Stimulated activated CD8-positive, alpha-beta memory T cell treated with anti-CD3 and anti-CD28 coated beads, Interleukin-2, amount 100 ng/mL, for 1 hour (primary cell): ENCODE data around the gene FBXW7.

ENCODE experiments used
- DNase-seq, 2 donors: peaks; one replicate each; pipeline ENCODE4 v3.0.0-alpha.2; 2020; ENCODE audit warnings: low read depth in 2 of 2

The FBXW7 gene

DNA sequence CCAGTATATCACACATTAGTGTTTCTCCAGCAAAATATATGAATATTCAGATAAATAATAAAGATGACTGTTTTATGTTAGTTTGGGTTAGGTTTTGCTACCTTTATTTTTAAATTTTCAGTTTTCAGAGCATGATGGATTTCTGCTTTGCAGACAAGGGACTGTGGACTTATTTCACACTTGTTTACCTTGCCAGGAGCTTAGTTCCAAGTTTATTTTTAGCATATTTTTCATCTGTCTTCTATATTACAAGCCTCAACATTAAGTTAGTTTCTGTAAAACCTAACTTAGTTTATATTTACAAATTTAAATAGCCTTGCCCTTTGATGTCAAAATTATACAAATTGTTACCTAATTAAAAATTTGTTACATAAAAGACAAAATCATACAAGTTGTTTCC, 163.4 kb downstream of the FBXW7 start:
- no peak for DNase-seq

DNA sequence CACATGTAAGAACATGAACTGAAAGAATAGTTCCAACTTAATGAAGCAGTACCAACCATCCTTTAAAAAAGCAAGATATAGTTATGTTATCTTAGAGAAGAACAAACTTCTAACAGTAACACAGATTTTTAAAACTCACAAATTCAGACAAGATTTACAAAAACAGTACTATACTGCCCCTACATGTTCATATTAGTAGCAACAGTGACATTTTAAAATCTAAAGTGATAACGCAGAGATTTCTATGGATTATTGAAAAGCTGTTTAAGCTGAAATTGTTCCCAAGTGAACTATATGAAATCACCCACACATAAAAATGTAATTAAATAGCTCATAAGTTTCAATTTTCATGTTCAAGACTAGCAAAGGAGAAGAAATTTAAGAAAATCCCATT, 166.0 kb downstream of the FBXW7 start:
- no peak for DNase-seq

DNA sequence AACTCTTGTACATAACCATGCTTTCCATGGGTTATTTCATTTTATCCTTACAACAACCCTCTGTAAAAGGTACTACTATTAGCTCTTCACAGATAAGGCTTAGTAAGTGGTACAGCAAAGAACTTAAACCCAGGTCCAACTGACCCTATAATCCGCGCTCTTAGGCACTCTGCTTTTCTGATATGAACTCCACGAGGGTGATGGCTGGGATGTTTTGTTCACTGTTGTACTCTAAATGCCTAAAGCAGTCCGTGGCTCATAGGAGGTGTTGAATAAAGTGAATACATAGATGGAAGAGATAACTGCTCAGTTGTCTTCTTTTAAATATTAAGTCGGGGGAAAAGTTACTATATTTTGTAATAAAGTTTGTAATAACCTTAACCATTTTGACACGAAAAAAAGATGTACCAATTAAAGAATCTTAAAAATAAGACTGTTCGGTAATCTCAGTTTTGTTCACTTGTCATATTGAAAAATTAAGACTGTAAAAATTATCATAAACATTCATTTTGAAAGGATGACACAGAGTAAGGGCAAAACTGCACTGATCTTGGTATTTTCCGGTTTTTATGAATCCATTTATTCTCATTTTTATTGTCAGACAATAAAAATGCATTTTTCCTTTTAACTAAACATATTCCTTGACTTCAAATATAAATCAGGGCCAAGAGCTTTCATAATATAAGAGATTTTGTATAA, 166.5 kb downstream of the FBXW7 start:
- DNase-seq: no peak

DNA sequence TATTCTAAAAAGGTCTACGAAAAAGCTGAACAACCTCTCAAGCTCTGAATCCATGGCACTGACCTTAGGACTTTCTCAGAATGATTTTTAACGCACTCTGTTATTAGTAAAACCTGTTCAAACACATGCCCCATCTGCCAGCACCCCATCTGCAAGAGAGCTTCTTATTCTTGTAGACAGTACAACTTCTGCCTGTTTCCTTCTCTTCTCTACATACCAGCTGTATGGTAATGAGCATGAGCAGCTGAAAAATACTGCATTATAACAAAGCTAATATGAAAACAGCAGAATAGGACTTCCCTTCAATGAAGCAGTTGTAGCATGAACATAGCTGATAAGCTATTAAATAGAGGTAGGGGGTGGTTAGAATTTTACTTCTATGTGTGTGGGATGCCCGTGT, 167.9 kb downstream of the FBXW7 start:
- no peak for DNase-seq

DNA sequence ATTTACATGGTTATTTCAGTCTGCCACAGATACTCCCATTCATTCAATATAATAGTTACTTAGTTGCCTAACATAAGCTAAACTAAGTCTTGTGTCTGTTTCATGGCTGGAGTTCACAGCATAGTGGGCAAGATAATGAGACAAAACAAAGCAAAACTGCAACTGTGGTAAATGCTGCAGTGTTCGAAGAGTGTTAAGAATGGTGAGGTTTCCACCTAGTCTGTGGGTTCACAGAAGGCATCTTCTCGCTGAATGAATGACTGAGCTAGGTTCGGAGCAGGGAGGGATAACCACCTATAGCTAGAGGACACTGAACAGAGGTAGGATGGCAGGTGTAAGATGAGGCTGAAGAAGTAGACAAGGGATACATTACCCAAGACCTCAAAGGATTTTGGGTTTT, 171.0 kb downstream of the FBXW7 start:
- DNase-seq: no peak

DNA sequence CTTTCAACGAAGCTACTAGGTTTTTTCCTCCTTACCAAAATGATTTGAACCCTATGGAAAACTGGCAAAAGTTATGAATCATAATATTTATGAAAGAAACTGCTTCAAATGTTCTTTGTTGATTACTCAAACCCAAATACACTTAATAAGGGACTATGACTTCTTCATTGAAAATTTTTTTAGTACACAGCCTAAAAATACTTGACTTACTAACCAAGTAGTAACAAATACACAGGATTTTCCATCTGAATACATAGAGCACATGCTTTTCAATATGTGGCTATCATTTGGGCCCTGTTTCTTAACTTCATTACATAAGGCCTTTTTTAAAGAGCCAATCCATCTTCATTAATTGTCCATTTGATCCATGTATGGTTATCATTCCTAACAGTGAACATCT, 171.5 kb downstream of the FBXW7 start:
- no peak for DNase-seq

DNA sequence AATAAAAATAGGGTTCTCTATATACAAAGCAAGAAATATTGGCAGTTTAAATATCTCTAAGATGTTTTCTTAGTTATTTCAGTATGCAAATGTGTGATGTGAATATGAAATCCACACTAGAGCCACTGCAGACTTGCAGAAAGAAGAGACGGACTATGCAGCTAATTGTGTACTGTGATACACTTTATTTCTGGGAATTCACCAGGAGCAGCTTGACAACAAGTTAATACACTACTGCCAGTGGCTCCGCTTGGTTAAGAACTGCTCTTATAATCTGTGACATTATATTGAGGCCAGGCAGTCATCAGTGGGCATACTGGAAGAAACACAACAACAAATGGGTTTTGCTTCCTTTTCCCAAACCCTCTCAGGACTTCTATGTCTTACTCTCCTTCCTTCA, 172.0 kb downstream of the FBXW7 start:
- no peak for DNase-seq

DNA sequence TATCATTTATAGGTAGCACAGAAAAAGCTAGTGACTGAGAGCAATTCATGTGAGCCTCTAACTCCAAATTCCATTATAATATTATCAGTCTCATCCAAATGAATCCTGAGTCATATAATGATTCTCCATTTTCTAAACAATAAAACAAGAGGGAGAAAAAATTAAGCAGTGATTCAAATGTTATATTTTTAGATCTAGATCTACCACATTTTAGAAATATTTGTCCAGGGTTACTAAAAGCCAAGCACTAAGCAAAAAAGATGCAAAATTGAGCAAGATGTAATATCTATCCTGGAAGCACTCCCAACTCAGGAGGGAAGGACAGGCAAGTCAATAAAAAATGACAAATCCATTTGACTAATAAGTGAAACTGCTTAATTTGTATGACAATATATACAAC, 172.8 kb downstream of the FBXW7 start:
- no peak for DNase-seq

DNA sequence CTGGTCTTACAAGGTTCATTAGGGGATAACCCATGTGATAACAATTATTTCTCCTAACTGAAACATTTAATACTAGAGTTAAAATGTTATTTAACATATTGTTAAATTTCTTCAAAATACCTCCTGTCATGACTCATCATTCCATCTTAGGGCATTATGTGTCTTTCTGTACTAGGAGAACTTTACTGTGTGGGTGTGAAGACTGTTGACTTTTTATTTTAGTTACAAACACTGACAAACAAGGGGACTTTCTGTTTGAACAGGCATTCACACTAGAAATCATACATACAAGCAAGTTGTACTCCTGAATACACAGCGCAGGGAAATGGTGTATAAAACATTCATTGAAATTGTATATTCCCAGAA, 175.9 kb downstream of the FBXW7 start:
- no peak for DNase-seq

DNA sequence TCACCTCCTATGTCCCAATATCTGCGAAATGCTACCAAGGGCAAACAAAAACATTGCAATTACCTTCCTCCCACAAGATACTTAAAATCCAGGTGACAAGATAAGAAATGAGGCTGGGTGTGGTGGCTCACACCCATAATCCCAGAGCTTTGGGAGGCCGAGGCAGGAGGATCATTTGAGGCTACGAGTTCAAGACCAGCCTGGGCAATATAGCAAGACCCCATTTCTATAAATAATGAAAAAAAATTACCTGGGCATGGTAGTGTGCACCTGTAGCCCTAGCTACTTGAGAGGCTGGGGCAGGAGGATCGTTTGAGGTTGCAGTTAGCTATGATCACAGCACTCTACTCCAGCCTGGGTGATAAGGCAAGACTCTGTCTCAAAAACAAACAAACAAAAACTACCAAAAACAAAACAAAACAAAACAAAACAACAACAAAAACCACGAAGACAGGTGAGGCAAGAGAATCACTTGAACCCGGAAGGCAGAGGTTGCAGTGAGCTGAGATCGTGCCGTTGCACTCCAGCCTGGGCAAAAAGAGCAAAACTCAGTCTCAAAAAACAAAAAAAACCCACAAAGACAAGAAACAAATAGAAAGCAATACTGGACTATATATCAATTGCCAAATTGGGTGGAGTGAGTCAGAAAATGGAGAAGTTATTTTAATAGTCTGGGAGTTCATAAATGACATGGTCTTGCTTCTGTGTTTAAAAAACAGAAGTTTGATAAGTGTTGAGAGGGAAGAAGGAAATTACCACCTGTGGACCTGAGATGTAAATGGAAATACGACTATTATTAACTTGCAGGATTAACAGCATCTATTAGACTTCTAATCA, 176.5 kb downstream of the FBXW7 start:
- no peak for DNase-seq

DNA sequence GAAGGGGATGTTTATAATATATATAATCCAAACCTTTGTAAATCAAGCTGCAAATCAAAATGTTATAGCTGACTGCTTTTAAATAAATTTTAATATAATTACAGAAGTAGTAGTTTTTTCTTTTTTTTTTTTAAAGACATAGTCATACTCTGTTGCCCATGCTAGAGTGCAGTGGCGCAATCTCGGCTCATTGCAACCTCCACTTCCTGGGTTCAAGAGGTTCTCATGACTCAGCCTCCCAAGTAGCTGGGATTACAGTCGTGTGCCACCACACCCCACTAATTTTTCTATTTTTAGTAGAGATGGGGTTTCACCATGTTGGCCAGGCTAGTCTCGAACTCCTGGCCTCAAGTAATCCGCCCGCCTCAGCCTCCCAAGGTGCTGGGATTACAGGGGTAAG, 178.7 kb downstream of the FBXW7 start:
- DNase-seq: no peak

DNA sequence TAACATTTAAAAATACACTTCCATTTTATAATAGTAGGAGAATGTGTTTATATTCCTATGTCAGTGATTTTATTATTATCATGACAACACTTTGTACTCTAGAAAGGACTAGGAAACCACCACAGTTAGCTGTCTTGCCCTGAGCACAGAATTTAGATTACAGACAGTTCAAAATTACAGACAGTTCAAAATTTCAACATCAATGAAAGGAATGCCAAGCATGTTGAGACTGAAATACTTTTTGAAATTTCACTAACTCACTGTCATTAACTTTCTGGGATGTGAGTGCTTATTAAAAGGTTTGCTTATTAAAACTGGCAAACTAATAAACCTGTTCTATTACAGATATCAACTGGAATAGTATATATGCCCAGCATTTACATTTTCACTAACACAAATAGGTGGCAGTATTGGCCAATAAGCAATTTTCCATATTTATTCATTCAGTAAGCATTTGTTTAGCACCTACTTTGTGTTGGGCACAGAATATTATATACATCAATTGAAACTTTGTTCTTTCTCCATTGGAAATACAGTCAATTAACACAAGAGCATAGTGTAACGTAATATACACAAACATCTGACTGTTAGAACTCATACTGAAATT, 179.4 kb downstream of the FBXW7 start:
- no peak for DNase-seq

DNA sequence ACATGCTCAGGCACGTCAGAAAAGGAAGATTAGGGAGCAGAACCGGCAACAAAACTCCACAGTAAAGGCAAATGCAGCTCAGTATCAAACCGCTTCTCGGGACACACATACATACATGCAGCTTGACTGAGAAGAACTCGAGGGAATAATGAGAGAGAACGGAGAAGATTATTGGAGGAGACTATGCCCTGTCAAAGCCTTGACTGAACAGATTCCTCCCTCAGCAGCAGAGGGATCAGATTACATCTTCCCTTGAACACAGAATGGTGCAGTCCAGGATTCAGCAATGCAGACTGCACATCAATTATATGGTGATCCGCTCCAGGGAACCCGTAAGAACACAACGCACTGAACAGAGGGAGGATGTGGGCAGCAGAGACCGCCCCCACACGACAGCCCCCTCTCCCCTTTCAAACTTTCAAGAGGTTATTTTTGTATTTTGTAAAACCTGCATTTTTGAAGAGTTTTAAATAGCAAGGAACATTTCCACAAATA, 183.2 kb downstream of the FBXW7 start:
- no peak for DNase-seq

DNA sequence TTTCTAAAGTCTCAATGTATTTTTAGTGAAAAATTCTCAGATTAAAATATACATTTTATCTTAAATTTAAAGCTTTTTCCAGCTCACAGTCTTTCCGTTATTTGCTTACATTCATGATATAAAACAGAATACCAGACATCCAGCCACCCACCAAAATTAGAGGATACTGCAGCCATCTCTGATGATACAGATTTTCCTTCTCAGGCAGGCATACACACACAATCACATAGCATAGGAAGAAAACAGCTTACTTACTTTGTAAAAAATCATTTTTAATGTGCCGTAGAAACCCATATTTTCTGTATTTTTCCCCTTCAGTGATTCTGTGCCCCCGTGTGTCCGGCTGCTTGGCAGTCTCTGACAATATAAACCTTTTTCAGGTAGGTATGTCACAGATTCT, 183.7 kb downstream of the FBXW7 start:
- no peak for DNase-seq

DNA sequence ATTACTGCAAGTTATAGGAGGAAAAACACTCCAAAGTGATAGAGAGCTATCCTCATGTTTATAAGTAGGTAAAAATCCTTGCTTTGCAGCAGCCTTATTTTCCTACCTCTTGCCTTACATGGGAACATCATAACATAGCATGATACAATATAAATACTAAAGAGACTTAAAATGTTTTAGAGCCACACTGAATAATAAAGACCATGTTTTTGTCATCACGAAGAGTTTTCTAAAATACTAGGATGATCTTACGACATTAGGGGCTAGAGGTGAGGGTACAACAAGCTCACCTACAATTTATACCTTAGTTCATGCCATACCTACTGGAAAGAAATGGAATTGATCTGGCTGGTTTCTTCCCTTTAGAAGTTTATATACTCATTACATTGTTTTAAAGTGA, 184.8 kb downstream of the FBXW7 start:
- no peak for DNase-seq

DNA sequence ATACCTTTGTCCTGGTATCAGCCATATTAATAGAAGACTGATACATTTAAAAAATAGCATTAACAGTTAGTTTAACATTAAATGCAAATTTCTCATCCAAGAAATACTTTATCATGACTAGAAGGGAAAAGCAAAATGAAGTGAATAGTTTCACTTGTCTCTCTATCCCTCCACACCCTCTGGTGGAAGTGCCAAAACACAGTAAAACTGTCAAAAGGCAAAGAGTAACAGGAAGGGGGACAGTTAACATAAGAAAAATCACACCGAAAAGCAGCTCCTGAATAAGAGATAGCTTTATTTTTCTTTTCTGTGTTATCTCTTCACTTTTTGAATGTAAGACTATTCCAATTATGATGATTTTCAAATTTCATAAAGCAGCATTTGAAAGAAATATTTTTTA, 187.2 kb downstream of the FBXW7 start:
- no peak for DNase-seq

DNA sequence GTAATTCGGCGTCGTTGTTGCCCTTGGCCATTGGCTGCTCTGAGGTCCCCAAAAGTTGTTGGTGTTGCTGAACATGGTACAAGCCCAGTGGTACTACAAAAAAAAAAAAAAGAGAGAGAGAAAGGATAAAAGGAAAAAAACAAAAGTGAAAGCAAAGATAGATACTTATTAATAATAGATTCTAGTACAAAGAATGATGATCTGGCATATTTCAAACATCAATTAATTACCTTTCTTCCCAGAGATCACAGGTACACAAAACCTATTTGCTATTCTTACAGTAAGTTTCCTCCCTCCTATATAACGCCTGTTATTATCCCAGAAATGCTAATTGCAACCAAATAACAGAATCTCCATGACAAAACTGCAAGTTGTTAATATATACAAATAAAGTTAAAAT, 188.9 kb downstream of the FBXW7 start:
- DNase-seq: no peak

DNA sequence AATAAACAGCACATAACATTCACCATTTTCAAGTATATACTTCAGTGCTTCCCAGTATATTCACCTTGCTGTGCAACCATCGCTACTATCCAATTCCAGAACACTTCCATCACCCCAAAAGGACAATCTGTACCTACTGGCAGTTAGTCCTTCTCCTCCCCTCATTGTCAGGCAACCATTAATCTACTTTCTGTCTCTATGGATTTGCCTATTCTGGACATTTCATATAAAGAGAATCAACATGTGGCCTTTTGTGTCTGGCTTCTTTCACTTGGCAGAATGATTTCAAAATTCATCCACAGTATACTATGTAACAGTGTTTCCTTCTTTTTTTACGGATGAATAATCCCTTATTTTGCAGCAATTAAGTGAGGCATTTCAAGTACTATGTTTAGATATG, 189.4 kb downstream of the FBXW7 start:
- no peak for DNase-seq

DNA sequence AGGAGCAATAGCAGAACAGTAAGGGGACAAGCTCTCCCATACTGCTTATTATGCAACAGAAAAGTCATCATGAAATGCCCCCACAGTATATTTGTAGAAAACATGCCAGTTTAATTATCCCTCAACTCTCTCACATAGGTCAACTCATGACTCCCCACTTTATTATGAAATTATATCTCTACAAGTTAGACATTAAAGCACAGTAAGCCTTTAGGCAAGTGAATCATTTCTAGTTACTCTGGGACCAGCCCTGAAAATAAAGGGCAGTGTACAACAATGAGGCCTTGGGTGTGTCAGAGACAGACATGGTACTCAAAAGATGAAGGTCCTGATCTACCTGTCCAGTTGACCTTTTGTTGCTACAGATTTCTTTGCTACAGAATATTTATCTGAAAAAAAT, 191.9 kb downstream of the FBXW7 start:
- no peak for DNase-seq

DNA sequence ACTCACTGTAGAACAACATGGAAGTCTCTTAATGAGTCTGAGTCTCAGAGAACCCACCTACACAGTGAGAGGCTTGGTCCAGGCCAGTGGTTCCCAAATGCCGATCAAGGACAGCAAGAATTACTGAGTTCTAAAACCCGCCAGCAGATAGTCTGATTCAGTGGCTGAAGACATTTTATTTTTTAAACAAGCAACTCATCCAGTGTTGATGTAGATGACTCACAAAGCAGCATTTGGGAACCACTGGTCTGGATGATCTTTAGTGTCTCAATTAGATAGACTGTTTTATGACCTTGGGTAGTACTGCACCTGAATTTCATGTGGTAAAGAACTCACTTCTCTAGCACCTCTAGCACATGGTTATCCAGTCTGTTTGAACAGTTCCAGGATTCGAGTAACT, 193.6 kb downstream of the FBXW7 start:
- no peak for DNase-seq

DNA sequence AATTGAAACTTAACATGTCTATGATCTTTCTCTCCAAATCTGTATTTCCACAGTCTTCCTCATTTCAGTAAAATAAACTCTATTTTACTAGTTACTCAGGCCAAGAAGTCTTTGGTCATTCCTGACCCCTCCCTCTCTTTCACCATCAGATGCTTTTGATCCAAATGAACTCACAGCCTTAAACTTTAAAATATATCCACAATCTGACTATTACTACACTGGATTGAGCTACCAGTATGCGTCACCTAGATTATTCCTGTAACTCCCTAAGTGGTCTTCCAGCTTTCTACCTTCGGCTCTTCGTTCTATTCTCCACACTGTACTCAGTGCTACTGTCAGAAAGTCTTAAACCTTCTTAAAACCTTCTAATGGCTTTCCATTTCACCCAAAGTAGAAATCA, 195.1 kb downstream of the FBXW7 start:
- DNase-seq: no peak

DNA sequence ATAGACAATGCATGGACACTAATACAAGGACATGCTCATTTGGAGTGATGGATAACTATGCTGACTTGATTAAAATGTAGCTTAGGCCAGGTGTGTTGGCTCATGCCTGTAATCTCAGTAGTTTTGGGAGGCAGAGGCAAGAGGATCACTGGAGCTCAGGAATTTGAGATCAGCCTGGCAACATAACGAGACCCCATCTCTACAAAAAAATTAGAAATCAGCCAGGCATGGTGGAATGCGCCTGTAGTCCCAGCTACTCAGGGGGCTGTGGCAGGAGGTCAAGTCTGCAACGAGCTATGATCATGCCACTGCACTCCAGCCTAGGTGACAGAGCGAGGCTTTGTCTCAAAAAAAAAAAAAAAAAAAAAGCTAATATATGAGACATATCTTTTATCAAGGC, 196.3 kb downstream of the FBXW7 start:
- DNase-seq: no peak

DNA sequence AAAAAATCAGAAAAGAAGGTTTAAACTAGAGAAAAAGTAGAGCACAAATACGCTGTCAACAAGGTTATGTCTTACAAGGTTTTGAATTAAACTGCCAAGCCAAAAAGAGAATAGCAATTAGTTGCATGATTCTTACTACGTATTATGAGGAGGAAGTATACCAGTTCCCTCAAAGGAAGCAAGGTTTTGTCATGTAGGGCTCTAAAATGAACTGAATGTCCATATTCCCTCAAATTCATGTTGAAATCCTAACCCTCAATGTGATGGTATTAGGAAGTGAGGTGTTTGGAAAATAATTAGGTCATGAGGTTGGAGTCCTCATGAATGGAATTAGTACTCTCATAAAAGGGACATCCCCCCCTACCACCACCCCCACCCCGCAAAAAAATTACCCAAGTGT, 201.0 kb downstream of the FBXW7 start:
- DNase-seq: no peak
